HPDE6-E6E7 (cell line): ENCODE data around the gene ADGRE1.
"Not testable (repeated sequence)": the region's sequence is repeated elsewhere in the genome, so short reads cannot be mapped to it uniquely, and the experiment has no call there.

Source experiments
- DNase-seq: peaks from one replicate; pipeline ENCODE4 v3.0.0; 2011; ENCODE audit warnings: missing footprints; ENCODE audit errors: extremely low spot score

ADGRE1 gene

GRCh38 chr19:6887316-6887715 lies at the start of gene ADGRE1:
ADGRE1 (plus strand) TSS chr19:6887579; CDS start chr19:6887609, 30 bp downstream.
- DNase-seq, result no peak

- no peak for DNase-seq
Measured at GRCh38 chr19:6838062-6838655, 49.2 kb upstream of the ADGRE1 start.

- no peak for DNase-seq
Measured at GRCh38 chr19:6842871-6843607, 44.3 kb upstream of the ADGRE1 start.

GRCh38 chr19:6847828-6848200 lies 39.6 kb upstream of the ADGRE1 start:
- DNase-seq, result no peak

- no peak for DNase-seq
Measured at GRCh38 chr19:6848986-6849385, 38.4 kb upstream of the ADGRE1 start.

- no peak for DNase-seq
Measured at GRCh38 chr19:6849876-6850275, 37.5 kb upstream of the ADGRE1 start.

GRCh38 chr19:6851359-6851758 lies 36.0 kb upstream of the ADGRE1 start:
- DNase-seq, result no peak

GRCh38 chr19:6852001-6852400 lies 35.4 kb upstream of the ADGRE1 start:
- no peak for DNase-seq

GRCh38 chr19:6853868-6854267 lies 33.5 kb upstream of the ADGRE1 start:
- DNase-seq, result no peak

GRCh38 chr19:6854758-6855157 lies 32.6 kb upstream of the ADGRE1 start:
- no peak for DNase-seq

GRCh38 chr19:6856749-6857372 lies 30.5 kb upstream of the ADGRE1 start:
- DNase-seq, result no peak

GRCh38 chr19:6861683-6862286 lies 25.6 kb upstream of the ADGRE1 start:
- DNase-seq, result peak; percentile 28

GRCh38 chr19:6862673-6863078 lies 24.7 kb upstream of the ADGRE1 start:
- DNase-seq, result peak; percentile 77

- no peak for DNase-seq
Measured at GRCh38 chr19:6864325-6864940, 22.9 kb upstream of the ADGRE1 start.

- DNase-seq, result no peak
Measured at GRCh38 chr19:6865849-6866248, 21.5 kb upstream of the ADGRE1 start.

- no peak for DNase-seq
Measured at GRCh38 chr19:6866741-6867151, 20.6 kb upstream of the ADGRE1 start.

- DNase-seq, result no peak
Measured at GRCh38 chr19:6868351-6868750, 19.0 kb upstream of the ADGRE1 start.

GRCh38 chr19:6869151-6869882 lies 18.1 kb upstream of the ADGRE1 start:
- DNase-seq, result not testable (repeated sequence)

- no peak for DNase-seq
Measured at GRCh38 chr19:6873708-6874431, 13.5 kb upstream of the ADGRE1 start.

- no peak for DNase-seq
Measured at GRCh38 chr19:6875218-6875617, 12.2 kb upstream of the ADGRE1 start.

GRCh38 chr19:6876748-6877147 lies 10.6 kb upstream of the ADGRE1 start:
- DNase-seq, result no peak
